ENCODE results near the gene ZNF789. TPM values are rescaled to one million over a fixed set of nuclear protein-coding genes. Genes with fewer than 3 reads are reported as not detected.

ZNF789 gene
- total RNA-seq, 1 experiment from 2014 or later: 15.1 TPM

DNA sequence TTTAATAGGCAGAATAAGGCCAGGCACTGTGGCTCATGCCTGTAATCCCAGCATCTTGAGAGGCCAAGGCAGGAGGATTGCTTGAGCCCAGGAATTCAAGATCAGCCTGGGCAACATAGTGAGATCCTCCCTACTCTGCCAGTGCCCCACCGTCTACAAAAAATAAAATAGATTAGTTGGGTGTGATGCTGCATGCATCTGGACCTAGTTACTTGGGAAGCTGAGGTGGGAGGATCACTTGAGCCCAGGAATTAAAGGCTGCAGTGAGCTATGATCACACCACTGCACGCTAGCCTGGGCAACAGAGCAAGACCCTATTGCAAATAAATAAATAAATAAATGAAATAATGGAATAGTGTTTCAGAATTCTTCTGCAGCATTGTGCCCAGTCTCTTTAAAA is 63.0 kb downstream of the ZNF789 start:
- H2AK5ac ChIP-seq (ENCODE audit: insufficient read length, low read length): no peak overlapping the region
- peaks cover 37 to 43% (median 38%) of the 10 kb centered on the region in 3 experiments for H3K36me3 Mint-ChIP-seq (ENCODE audit: insufficient read depth in 1 of 3, low read depth in 3 of 3)
- H2AFZ ChIP-seq (ENCODE audit: low read length): no peak overlapping the region
- no peak overlapping the region for H3K18ac ChIP-seq (ENCODE audit: insufficient read length, low read depth, low read length)
- no peaks in the 10 kb centered on the region for H3K23me2 ChIP-seq (ENCODE audit: insufficient read length, low read depth, low read length, poor library complexity, severe bottlenecking)
- WGBS (ENCODE audit: extremely low coverage, insufficient read length, low lambda C conversion rate): no CpG with 5 or more reads among the region's 2 CpGs
- no peak overlapping the region for H2BK15ac ChIP-seq (ENCODE audit: low read depth, low read length)
- no peak overlapping the region for H3K9ac ChIP-seq (ENCODE audit: extremely low read depth, insufficient read length, low read length)
- no peaks in the 10 kb centered on the region for H3K79me1 ChIP-seq (ENCODE audit: insufficient read depth, low read depth, low read length, poor library complexity, severe bottlenecking)
- no peak overlapping the region for H4K8ac ChIP-seq (replicated peaks; ENCODE audit: insufficient read length, low read depth, low read length)
- H3K14ac ChIP-seq (ENCODE audit: insufficient read depth, low read length): no peak overlapping the region
- no peak overlapping the region for H2BK120ac ChIP-seq (ENCODE audit: low read depth, low read length, poor library complexity, severe bottlenecking)
- H3K4me1 ChIP-seq (ENCODE audit: insufficient read depth, low read length): no peaks in the 10 kb centered on the region
- H3K27ac Mint-ChIP-seq: no peak overlapping the region
- peaks cover 37% of the 10 kb centered on the region for H3K9me3 ChIP-seq (ENCODE audit: control insufficient read depth, low read depth, low read length)
- TF ChIP-seq, protein P1, sequence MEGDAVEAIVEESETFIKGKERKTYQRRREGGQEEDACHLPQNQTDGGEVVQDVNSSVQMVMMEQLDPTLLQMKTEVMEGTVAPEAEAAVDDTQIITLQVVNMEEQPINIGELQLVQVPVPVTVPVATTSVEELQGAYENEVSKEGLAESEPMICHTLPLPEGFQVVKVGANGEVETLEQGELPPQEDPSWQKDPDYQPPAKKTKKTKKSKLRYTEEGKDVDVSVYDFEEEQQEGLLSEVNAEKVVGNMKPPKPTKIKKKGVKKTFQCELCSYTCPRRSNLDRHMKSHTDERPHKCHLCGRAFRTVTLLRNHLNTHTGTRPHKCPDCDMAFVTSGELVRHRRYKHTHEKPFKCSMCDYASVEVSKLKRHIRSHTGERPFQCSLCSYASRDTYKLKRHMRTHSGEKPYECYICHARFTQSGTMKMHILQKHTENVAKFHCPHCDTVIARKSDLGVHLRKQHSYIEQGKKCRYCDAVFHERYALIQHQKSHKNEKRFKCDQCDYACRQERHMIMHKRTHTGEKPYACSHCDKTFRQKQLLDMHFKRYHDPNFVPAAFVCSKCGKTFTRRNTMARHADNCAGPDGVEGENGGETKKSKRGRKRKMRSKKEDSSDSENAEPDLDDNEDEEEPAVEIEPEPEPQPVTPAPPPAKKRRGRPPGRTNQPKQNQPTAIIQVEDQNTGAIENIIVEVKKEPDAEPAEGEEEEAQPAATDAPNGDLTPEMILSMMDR (conservative IDR thresholded peaks at IDR 0.05): no peak
- no peaks in the 10 kb centered on the region for H3K79me2 ChIP-seq (ENCODE audit: insufficient read depth, low read length)
- H3K27me3 Mint-ChIP-seq (ENCODE audit: low read depth): peaks cover 15% of the 10 kb centered on the region
- no peaks in the 10 kb centered on the region for H3K4me1 Mint-ChIP-seq
- no peak for DNase-seq
- no peak overlapping the region for H3K4ac ChIP-seq (ENCODE audit: low read depth, low read length)
- H4K91ac ChIP-seq (ENCODE audit: insufficient read length, low read depth, low read length): no peak overlapping the region
- no peak overlapping the region for H3K56ac ChIP-seq (ENCODE audit: insufficient read length, low read depth, low read length)
- H2BK12ac ChIP-seq (ENCODE audit: insufficient read length, low read depth, low read length): no peak overlapping the region
- no peak overlapping the region for H2BK5ac ChIP-seq (ENCODE audit: insufficient read length, low read length)
- no peak overlapping the region for H4K5ac ChIP-seq (ENCODE audit: insufficient read length, low read depth, low read length)
- H3K27me3 ChIP-seq (ENCODE audit: insufficient read depth, low read length): no peaks in the 10 kb centered on the region
- peaks cover 73 to 77% of the 10 kb centered on the region in 2 experiments for H3K9me3 Mint-ChIP-seq
- H3K23ac ChIP-seq (ENCODE audit: insufficient read length, low read depth, low read length): no peak overlapping the region
- no peak overlapping the region for H3K27ac ChIP-seq (ENCODE audit: insufficient read length, low read depth, low read length)
- no peaks in the 10 kb centered on the region for H4K20me1 ChIP-seq (ENCODE audit: control insufficient read depth, insufficient read depth, insufficient read length)
- no peak overlapping the region for H2BK20ac ChIP-seq (ENCODE audit: low read depth, low read length, poor library complexity, severe bottlenecking)
- no peak overlapping the region for H3T11ph ChIP-seq (ENCODE audit: low read length)
- no peak overlapping the region for H3K4me3 Mint-ChIP-seq
- H3K4me2 ChIP-seq (ENCODE audit: insufficient read depth, insufficient read length, low read length): no peak overlapping the region

Other genes with a start within 250 kb of the ZNF789 start
- gene MYH16, start 200.1 kb upstream of the ZNF789 start, total RNA-seq (2021): not detected in 2 replicates
- gene ARPC1A, start 147.0 kb upstream of the ZNF789 start, total RNA-seq (2021): 169 TPM in 2 replicates
- gene ARPC1B, start 98.2 kb upstream of the ZNF789 start, total RNA-seq (2021): 56.3 and 60.7 TPM in 2 replicates
- 150 and 160 TPM in 2 replicates for gene PDAP1, start 64.3 kb upstream of the ZNF789 start, total RNA-seq (2021)
- gene BUD31, start 63.9 kb upstream of the ZNF789 start, total RNA-seq (2021): 104 TPM in 2 replicates
- 12.8 and 14.1 TPM in 2 replicates for gene PTCD1, start 34.1 kb upstream of the ZNF789 start, total RNA-seq (2021)
- 96.2 and 98.2 TPM in 2 replicates for gene CPSF4, start 33.9 kb upstream of the ZNF789 start, total RNA-seq (2021)
- gene ATP5MF, start 6.7 kb upstream of the ZNF789 start, total RNA-seq (2021): 504 and 516 TPM in 2 replicates
- 24.2 and 24.7 TPM in 2 replicates for gene ZNF394, start 27.4 kb downstream of the ZNF789 start, total RNA-seq (2021)
- gene ZKSCAN5, start 31.8 kb downstream of the ZNF789 start, total RNA-seq (2021): 16.6 and 17.3 TPM in 2 replicates
- gene FAM200A, start 79.2 kb downstream of the ZNF789 start, total RNA-seq (2021): 7.8 and 8.7 TPM in 2 replicates
- gene ZNF655, start 85.8 kb downstream of the ZNF789 start, total RNA-seq (2021): 48.8 and 49.2 TPM in 2 replicates
- gene TMEM225B, start 125.4 kb downstream of the ZNF789 start, total RNA-seq (2021): 0.44 TPM in 1 of 2 replicates, not detected in the other
- 21.3 and 21.5 TPM in 2 replicates for gene ZSCAN25, start 144.1 kb downstream of the ZNF789 start, total RNA-seq (2021)
- gene CYP3A5, start 207.1 kb downstream of the ZNF789 start, total RNA-seq (2021): 0.22 TPM in 1 of 2 replicates, not detected in the other

Measured in H9 (cell line).